ENCODE measurements around the gene TRPC3. TPM values are rescaled to one million over a fixed set of nuclear protein-coding genes. Genes with fewer than 3 reads are reported as not detected.

TRPC3 gene
- total RNA-seq, 1 experiment from 2014 or later: 0.02 TPM

DNA sequence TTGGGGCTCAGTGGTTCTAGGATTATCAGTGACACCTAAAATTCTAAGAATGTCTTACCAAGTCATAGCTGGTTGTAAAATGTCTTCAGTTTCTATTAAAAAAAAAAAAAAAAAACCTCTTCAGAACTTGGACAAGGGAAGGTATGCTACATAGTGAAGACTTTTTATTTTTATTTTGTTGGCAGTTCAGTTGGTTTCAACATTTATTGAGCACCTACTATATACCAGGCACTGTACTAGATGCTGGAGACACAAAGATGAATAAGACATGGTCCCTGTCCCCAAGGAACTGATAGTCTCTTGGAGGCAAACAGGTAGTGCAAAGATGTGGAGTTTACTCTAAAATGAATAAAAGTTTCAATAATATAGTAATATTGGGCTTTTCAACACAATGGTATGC, 72.7 kb downstream of the TRPC3 start:
- DNase-seq (ENCODE audit: extremely low read depth, low read depth): no peak

- no peak for DNase-seq (ENCODE audit: extremely low read depth, low read depth)
Measured at GRCh38 chr4:121877041-121877773, 74.7 kb downstream of the TRPC3 start.

DNA sequence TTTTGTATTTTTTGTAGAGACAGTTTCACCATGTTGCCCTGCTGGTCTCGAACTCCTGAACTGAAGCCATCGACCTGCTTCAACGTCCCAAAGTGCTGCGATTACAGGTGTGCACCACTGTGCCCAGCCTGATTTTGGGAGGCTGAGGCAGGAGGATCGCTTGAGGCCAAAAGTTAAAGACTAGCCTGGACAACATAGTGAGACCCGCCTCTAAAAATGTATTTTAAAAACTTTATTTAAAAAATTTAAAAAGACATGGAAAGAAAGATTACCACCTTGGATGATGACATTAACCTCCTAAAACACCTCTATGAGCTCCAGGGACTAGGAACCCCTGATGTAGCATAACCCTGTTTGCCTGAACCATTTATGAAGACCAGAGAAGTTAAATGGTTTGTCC, 75.8 kb downstream of the TRPC3 start:
- DNase-seq (ENCODE audit: extremely low read depth, low read depth): no peak

GRCh38 chr4:121875652-121876051, 76.2 kb downstream of the TRPC3 start:
- no peak for DNase-seq (ENCODE audit: extremely low read depth, low read depth)

DNA sequence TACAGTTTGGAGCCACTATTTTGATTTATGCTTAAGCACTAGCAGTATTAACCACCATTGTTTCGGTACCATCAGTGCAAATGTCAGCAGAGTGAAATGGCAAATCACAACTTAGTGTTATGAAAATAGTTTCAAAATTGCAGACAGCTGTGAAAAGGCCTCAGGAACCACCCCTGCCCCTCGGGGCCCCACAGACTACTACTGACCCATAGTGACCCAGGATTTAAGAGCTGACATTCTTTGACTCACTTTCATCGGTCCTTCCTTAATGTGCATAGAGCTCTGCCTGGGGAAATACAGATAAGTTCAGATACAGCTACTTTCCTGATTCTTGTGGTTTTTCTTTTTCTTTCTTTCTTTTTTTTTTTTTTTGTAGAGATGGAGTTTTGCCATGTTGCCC, 78.3 kb downstream of the TRPC3 start:
- DNase-seq (ENCODE audit: extremely low read depth, low read depth): peak; percentile 76

- DNase-seq (ENCODE audit: extremely low read depth, low read depth): peak; percentile 89
Measured at GRCh38 chr4:121869841-121870822, 81.7 kb downstream of the TRPC3 start, which contains the start of gene BBS7. TSS of gene BBS7 (minus strand) at chr4:121870474. CDS start at chr4:121870313, 161 bp downstream.

DNA sequence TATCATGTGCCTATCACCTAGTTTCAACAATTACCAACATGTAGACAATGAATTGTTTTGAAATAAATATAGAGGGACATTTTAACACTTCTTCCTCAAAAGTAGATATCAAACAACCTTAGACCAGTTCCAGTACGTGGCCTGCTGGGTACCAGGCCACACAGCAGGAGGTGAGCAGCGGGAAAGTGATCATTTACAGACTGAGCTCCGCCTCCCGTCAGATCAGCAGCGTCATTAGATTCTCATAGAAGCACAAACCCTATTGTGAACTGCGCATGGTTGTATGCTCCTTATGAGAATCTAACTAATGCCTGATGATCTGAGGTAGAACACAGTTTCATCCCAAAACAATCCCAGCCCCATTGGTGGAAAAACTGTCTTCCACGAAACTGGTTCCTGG, 88.1 kb downstream of the TRPC3 start:
- DNase-seq (ENCODE audit: extremely low read depth, low read depth): no peak

DNA sequence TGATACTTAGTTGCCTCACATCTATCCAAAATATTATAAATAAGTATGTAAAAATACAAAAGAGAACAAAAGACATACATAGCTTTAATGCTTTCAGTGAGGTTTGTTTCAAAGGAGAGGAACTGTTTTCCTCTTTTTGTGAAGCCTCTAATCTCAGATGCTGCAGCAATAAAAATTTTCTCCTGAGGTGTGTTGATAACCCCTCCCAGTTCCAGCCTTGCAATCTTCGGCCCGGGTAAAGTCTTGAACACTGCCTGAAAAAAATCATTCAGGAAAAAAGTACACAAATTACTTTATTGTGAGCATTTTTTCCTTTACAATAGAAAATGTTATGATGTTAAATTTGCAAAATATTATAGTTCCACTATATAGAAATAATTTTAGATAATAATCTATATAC, 90.4 kb downstream of the TRPC3 start:
- DNase-seq (ENCODE audit: extremely low read depth, low read depth): no peak

GRCh38 chr4:121860121-121860520, 91.7 kb downstream of the TRPC3 start:
- DNase-seq (ENCODE audit: extremely low read depth, low read depth): no peak

DNA sequence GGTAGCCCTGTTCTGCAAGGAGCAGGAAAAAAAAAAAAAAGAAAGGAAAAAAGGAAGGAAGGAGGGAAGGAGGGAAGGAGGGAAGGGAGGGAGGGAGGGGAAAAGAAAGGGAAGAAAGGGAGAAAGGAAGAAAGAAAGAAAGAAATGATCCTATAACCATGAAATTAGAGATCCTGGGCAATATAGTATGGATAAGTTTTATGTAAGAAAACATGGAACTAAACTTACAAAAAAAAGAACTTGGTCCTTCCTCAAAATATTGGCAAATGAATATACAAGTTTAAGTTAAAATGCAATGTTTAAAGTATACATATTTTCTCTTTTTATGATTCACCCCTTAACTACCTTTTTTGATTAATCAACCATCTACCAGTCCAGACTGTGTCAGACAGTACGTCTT, 100.5 kb downstream of the TRPC3 start:
- DNase-seq (ENCODE audit: extremely low read depth, low read depth): no peak

DNA sequence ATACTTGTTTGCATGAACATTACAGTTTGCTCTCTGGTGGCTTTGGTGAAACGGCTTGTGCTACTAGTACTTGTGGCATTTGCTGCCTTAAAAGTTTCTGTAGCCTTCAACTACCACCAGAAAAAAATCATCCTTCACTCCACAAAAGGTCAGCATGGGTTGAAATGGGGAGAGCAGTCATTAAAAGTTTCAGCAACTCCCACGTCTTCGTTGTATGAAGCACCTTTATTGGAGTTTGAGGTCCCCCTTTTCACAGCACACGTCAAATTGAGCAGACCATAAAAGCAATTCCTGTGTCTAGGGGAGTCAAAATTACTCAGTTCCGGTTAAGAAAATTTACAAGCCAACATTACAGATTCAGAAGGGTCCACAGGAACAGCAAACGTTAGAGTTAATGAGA, 105.2 kb downstream of the TRPC3 start:
- DNase-seq (ENCODE audit: extremely low read depth, low read depth): no peak

DNA sequence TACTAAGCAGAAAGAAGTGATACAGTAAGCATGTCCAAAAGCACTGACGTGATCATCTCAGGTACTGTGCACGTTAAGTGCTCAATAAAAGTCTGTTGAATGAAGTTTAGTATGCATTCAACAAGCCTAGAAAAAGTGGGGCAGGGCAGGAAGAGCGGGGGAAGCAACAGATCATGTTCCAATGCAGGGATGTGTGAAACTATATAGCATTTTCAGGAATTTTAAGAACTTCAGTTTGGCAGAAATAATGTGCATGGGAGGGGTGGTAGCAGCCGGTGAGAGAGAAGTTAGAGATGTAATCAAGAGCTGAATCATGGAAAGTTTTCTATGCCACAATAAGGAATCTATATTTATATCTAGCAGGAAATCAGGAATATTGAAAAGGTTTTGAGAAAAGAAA, 109.0 kb downstream of the TRPC3 start:
- DNase-seq (ENCODE audit: extremely low read depth, low read depth): no peak

DNA sequence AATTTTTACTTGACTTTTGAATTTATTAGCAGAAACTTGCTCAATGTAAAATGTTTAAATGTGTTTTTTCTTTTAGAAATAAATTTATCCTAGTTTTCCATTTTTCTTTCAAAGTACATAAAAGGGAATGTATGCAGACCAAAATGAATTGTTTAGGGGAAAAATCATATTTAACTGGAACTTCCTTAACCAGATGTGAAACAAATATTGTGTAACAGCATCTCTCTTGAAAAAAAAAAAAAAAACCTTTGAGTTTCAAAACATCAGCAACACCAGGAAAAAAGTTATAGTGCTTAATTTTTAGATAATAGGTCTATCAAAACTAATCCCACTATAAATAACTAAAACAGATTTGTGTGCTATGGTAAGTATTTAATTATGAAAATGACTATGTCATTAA, 113.7 kb downstream of the TRPC3 start:
- no peak for DNase-seq (ENCODE audit: extremely low read depth, low read depth)

DNA sequence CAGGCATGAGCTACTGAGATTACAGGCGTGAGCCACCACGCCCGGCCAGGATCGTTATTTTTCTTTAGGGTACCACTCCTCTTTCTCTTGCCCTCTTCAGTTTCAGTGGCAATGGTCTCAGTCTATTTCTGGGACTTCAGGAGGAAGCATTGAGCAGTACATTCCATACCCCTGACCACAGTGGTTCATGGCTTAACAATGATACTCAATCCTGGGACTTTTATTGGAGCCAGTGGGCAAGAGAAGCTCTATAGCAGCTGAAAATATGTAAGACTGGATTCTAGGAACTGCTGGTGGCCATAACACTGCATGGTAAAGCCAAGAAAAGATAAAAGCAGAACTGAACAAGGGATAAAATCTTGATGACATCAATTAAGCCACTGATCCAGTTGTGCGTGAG, 122.3 kb downstream of the TRPC3 start:
- DNase-seq (ENCODE audit: extremely low read depth, low read depth): no peak

Other genes starting within 250 kb of the TRPC3 start
- gene SMIM43, start 186.9 kb downstream of the TRPC3 start, total RNA-seq (2014; rRNA removed; shearing (Covaris generic)): 0.40 and 1.1 TPM in 2 replicates
- gene EXOSC9, start 150.7 kb downstream of the TRPC3 start, total RNA-seq (2014; rRNA removed; shearing (Covaris generic)): 40.4 and 42.7 TPM in 2 replicates
- 58.1 and 64.0 TPM in 2 replicates for gene CCNA2, start 128.2 kb downstream of the TRPC3 start, total RNA-seq (2014; rRNA removed; shearing (Covaris generic))
- gene BBS7, start 81.6 kb downstream of the TRPC3 start, total RNA-seq (2014; rRNA removed; shearing (Covaris generic)): 11.4 and 13.1 TPM in 2 replicates
- 21.1 and 27.9 TPM in 2 replicates for gene BLTP1, start 200.3 kb upstream of the TRPC3 start, total RNA-seq (2014; rRNA removed; shearing (Covaris generic))